ENCODE results near the gene CEBPG.

CEBPG gene

GRCh38 chr19:33339016-33339984 is 34.2 kb upstream of the CEBPG start:
- no CpG with 5 or more reads among the region's 8 CpGs for WGBS (ENCODE audit: insufficient coverage, insufficient read length)
- Histone ChIP-seq H3K9me3 (ENCODE audit: control insufficient read depth, insufficient read depth, low read length) (no peaks in the 10 kb centered on the region), H3K36me3 (ENCODE audit: control insufficient read depth, insufficient read depth, low read length) (no peaks in the 10 kb centered on the region), H3K27me3 (ENCODE audit: control insufficient read depth, insufficient read depth, low read length) (no peaks in the 10 kb centered on the region), H3K4me3 (ENCODE audit: low read length) (no peak overlapping the region), H3K27ac (ENCODE audit: low read length) (no peak overlapping the region), H3K4me1 (ENCODE audit: control insufficient read depth, insufficient read depth, low read length) (no peaks in the 10 kb centered on the region; the same call in 1 of the 2 replicates)
- no peak for DNase-seq (ENCODE audit: low read depth, low spot score)

- no peaks in the 10 kb centered on the region for H3K36me3 ChIP-seq (ENCODE audit: control insufficient read depth, insufficient read depth, low read length)
- DNase-seq (ENCODE audit: low read depth, low spot score): no peak
These were observed 32.5 kb upstream of the CEBPG start for GRCh38 chr19:33340991-33341390.

GRCh38 chr19:33343301-33343700 is 30.2 kb upstream of the CEBPG start:
- no peak for DNase-seq (ENCODE audit: low read depth, low spot score)
- H3K9me3 ChIP-seq (ENCODE audit: control insufficient read depth, insufficient read depth, low read length): no peaks in the 10 kb centered on the region
- H3K4me3 ChIP-seq (ENCODE audit: low read length): no peak overlapping the region
- WGBS (ENCODE audit: insufficient coverage, insufficient read length): no CpG with 5 or more reads among the region's 2 CpGs
- H3K27ac ChIP-seq (ENCODE audit: low read length): no peak overlapping the region
- H3K27me3 ChIP-seq (ENCODE audit: control insufficient read depth, insufficient read depth, low read length): no peaks in the 10 kb centered on the region
- no peaks in the 10 kb centered on the region; the same call in 1 of the 2 replicates for H3K4me1 ChIP-seq (ENCODE audit: control insufficient read depth, insufficient read depth, low read length)
- H3K36me3 ChIP-seq (ENCODE audit: control insufficient read depth, insufficient read depth, low read length): no peaks in the 10 kb centered on the region

More at GRCh38 chr19:33340991-33341390, 32.5 kb upstream of the CEBPG start:
- Histone ChIP-seq H3K27me3 (ENCODE audit: control insufficient read depth, insufficient read depth, low read length) (no peaks in the 10 kb centered on the region), H3K27ac (ENCODE audit: low read length) (no peak overlapping the region), H3K4me1 (ENCODE audit: control insufficient read depth, insufficient read depth, low read length) (no peaks in the 10 kb centered on the region; the same call in 1 of the 2 replicates), H3K4me3 (ENCODE audit: low read length) (no peak overlapping the region), H3K9me3 (ENCODE audit: control insufficient read depth, insufficient read depth, low read length) (no peaks in the 10 kb centered on the region)
- no CpG with 5 or more reads among the region's 2 CpGs for WGBS (ENCODE audit: insufficient coverage, insufficient read length)

- Histone ChIP-seq H3K9me3 (ENCODE audit: control insufficient read depth, insufficient read depth, low read length) (no peaks in the 10 kb centered on the region), H3K27ac (ENCODE audit: low read length) (no peak overlapping the region), H3K4me3 (ENCODE audit: low read length) (no peak overlapping the region), H3K27me3 (ENCODE audit: control insufficient read depth, insufficient read depth, low read length) (no peaks in the 10 kb centered on the region), H3K36me3 (ENCODE audit: control insufficient read depth, insufficient read depth, low read length) (no peaks in the 10 kb centered on the region), H3K4me1 (ENCODE audit: control insufficient read depth, insufficient read depth, low read length) (no peaks in the 10 kb centered on the region; the same call in 1 of the 2 replicates)
- WGBS (ENCODE audit: insufficient coverage, insufficient read length): no CpG with 5 or more reads among the region's 12 CpGs
- no peak for DNase-seq (ENCODE audit: low read depth, low spot score)
These were observed 29.5 kb upstream of the CEBPG start for GRCh38 chr19:33343859-33344572.

- H3K4me3 ChIP-seq (ENCODE audit: low read length): no peak overlapping the region
- no peak for DNase-seq (ENCODE audit: low read depth, low spot score)
- H3K9me3 ChIP-seq (ENCODE audit: control insufficient read depth, insufficient read depth, low read length): no peaks in the 10 kb centered on the region
- H3K27me3 ChIP-seq (ENCODE audit: control insufficient read depth, insufficient read depth, low read length): no peaks in the 10 kb centered on the region
- no peak overlapping the region for H3K27ac ChIP-seq (ENCODE audit: low read length)
- no peaks in the 10 kb centered on the region for H3K36me3 ChIP-seq (ENCODE audit: control insufficient read depth, insufficient read depth, low read length)
- no peaks in the 10 kb centered on the region; the same call in 1 of the 2 replicates for H3K4me1 ChIP-seq (ENCODE audit: control insufficient read depth, insufficient read depth, low read length)
- no CpG with 5 or more reads among the region's 4 CpGs for WGBS (ENCODE audit: insufficient coverage, insufficient read length)
These were observed 29.0 kb upstream of the CEBPG start for GRCh38 chr19:33344573-33344925.

- Histone ChIP-seq H3K27ac (ENCODE audit: low read length) (no peak overlapping the region), H3K27me3 (ENCODE audit: control insufficient read depth, insufficient read depth, low read length) (no peaks in the 10 kb centered on the region), H3K36me3 (ENCODE audit: control insufficient read depth, insufficient read depth, low read length) (no peaks in the 10 kb centered on the region), H3K9me3 (ENCODE audit: control insufficient read depth, insufficient read depth, low read length) (no peaks in the 10 kb centered on the region), H3K4me3 (ENCODE audit: low read length) (no peak overlapping the region), H3K4me1 (ENCODE audit: control insufficient read depth, insufficient read depth, low read length) (no peaks in the 10 kb centered on the region; the same call in 1 of the 2 replicates)
- WGBS (ENCODE audit: insufficient coverage, insufficient read length): 100% methylated on average over 2 of the region's 6 CpGs
- DNase-seq (ENCODE audit: low read depth, low spot score): no peak
These were observed 28.3 kb upstream of the CEBPG start for GRCh38 chr19:33345163-33345562.

- no peaks in the 10 kb centered on the region; the same call in 1 of the 2 replicates for H3K4me1 ChIP-seq (ENCODE audit: control insufficient read depth, insufficient read depth, low read length)
- no peak overlapping the region for H3K4me3 ChIP-seq (ENCODE audit: low read length)
- H3K27ac ChIP-seq (ENCODE audit: low read length): no peak overlapping the region
- no peaks in the 10 kb centered on the region for H3K9me3 ChIP-seq (ENCODE audit: control insufficient read depth, insufficient read depth, low read length)
- no peaks in the 10 kb centered on the region for H3K27me3 ChIP-seq (ENCODE audit: control insufficient read depth, insufficient read depth, low read length)
- H3K36me3 ChIP-seq (ENCODE audit: control insufficient read depth, insufficient read depth, low read length): no peaks in the 10 kb centered on the region
- DNase-seq (ENCODE audit: low read depth, low spot score): no peak
These were observed 26.8 kb upstream of the CEBPG start for GRCh38 chr19:33346665-33347064.

GRCh38 chr19:33347300-33347699 is 26.2 kb upstream of the CEBPG start:
- no peak for DNase-seq (ENCODE audit: low read depth, low spot score)
- WGBS (ENCODE audit: insufficient coverage, insufficient read length): no CpG with 5 or more reads among the region's 10 CpGs
- H3K36me3 ChIP-seq (ENCODE audit: control insufficient read depth, insufficient read depth, low read length): no peaks in the 10 kb centered on the region
- no peak overlapping the region for H3K27ac ChIP-seq (ENCODE audit: low read length)
- no peaks in the 10 kb centered on the region for H3K27me3 ChIP-seq (ENCODE audit: control insufficient read depth, insufficient read depth, low read length)
- no peaks in the 10 kb centered on the region; the same call in 1 of the 2 replicates for H3K4me1 ChIP-seq (ENCODE audit: control insufficient read depth, insufficient read depth, low read length)
- no peak overlapping the region for H3K4me3 ChIP-seq (ENCODE audit: low read length)
- H3K9me3 ChIP-seq (ENCODE audit: control insufficient read depth, insufficient read depth, low read length): no peaks in the 10 kb centered on the region

- Histone ChIP-seq H3K27ac (ENCODE audit: low read length) (no peak overlapping the region), H3K4me3 (ENCODE audit: low read length) (no peak overlapping the region), H3K9me3 (ENCODE audit: control insufficient read depth, insufficient read depth, low read length) (no peaks in the 10 kb centered on the region), H3K36me3 (ENCODE audit: control insufficient read depth, insufficient read depth, low read length) (no peaks in the 10 kb centered on the region), H3K27me3 (ENCODE audit: control insufficient read depth, insufficient read depth, low read length) (no peaks in the 10 kb centered on the region), H3K4me1 (ENCODE audit: control insufficient read depth, insufficient read depth, low read length) (no peaks in the 10 kb centered on the region; the same call in 1 of the 2 replicates)
- no CpG with 5 or more reads among the region's 12 CpGs for WGBS (ENCODE audit: insufficient coverage, insufficient read length)
- DNase-seq (ENCODE audit: low read depth, low spot score): no peak
These were observed 25.1 kb upstream of the CEBPG start for GRCh38 chr19:33348301-33349010.
